ACC112 (cell line): Measurements from ENCODE around the gene SPON2.
A peak's percentile ranks its signal among the peaks of the same experiment; 100 is the strongest.

Experiments
- H2AFZ ChIP-seq: fragments of 200-600 bp; sonication (generic); one replicate; pipeline ENCODE4 v1.6.0; 2017; ENCODE audit warnings: antibody characterized with exemption, low read length; ENCODE audit not compliant: unreplicated experiment
- H3K27ac ChIP-seq: fragments of 200-600 bp; sonication (generic); 2 replicates; pipeline ENCODE4 v1.5.1; 2014; ENCODE audit warnings: low read depth, mild to moderate bottlenecking, antibody characterized with exemption, low read length, moderate library complexity
- H3K27me3 ChIP-seq: fragments of 200-600 bp; sonication (generic); 2 replicates; pipeline ENCODE4 v1.6.1; 2014; ENCODE audit warnings: mild to moderate bottlenecking, antibody characterized with exemption, low read length, moderate library complexity, mixed read lengths; ENCODE audit not compliant: insufficient read depth
- H3K36me3 ChIP-seq: fragments of 200-600 bp; sonication (generic); 2 replicates; pipeline ENCODE4 v1.6.1; 2016; ENCODE audit warnings: mild to moderate bottlenecking, antibody characterized with exemption, low read length, moderate library complexity, mixed read lengths; ENCODE audit not compliant: insufficient read depth
- H3K4me1 ChIP-seq: fragments of 200-600 bp; sonication (generic); one replicate; pipeline ENCODE4 v1.6.1; 2016; ENCODE audit warnings: low read length, mixed read lengths; ENCODE audit not compliant: insufficient read depth, unreplicated experiment, control insufficient read depth
- H3K4me3 ChIP-seq: fragments of 200-600 bp; sonication (generic); 2 replicates; pipeline ENCODE4 v1.5.1; 2014; ENCODE audit warnings: mild to moderate bottlenecking, low read depth, low read length
- H3K79me2 ChIP-seq: fragments of 200-600 bp; sonication (generic); one replicate; pipeline ENCODE4 v1.6.0; 2016; ENCODE audit warnings: low read length; ENCODE audit not compliant: control insufficient read depth, unreplicated experiment, insufficient read depth

SPON2 gene

DNA sequence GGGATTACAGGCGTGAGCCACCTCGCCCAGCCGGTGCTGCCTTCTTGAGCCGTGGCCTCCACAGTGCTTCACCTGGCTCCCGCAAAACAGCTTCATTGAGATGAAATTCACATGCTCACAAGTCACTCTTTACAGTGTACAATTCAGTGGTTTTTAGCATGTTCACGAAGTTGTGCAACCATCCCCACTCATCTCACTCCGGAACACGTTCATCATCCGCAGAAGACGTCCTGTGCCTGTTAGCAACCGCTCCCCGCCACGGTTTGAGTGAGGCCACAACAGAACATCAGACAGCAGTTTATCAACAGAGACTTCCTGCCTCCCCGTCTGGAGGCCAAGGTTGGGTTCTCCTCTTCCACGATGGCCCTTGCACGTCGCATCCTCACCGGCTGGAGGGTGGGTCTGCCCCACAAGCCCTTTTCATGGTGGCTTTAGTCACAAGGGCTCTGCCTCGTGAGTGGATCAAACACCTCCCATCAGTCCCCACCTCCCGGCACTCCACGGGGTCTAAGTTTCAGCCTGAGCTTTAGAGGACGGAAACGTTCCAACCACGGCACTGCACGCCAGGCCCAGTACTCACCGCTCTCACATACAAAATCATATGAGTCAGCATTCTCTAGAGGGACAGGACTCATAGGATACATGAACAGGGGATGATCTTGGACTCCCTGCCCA is 29.6 kb upstream of the SPON2 start:
- Histone ChIP-seq H2AFZ (no peak overlapping the region), H3K27ac (no peak overlapping the region), H3K4me1 (peaks cover 8% of the 10 kb centered on the region), H3K4me3 (no peak overlapping the region), H3K36me3 (no peaks in the 10 kb centered on the region), H3K27me3 (no peaks in the 10 kb centered on the region), H3K79me2 (no peaks in the 10 kb centered on the region)

DNA sequence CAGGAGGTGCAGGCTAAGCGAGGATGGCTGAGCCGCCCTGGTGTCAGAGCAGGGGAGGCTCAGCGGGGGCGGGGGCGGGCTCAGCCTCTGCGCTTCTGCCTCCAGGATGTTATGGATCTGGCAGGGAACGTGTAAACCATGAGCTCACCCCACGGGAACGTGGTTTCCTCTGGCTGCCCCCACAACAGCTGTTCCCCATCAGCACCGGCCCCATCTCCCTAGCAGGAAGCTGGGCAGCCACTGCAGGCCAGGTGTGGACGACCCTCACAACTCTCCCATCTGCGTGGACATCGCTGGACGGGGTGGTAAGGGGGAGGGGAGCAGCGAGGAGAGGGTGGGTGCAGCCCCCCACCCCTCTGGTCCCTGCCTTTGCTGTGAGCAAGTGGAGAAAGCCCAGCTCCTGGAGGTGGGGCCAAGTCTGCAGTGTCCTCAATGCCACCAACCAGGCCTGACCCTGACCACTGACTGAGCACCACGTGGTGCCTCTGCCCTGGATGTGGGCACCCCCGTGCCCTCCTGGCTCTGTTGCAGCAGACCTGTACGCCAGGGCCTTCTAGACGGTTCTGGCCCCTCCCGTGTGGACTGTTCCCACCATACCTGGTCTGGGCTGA is 28.1 kb upstream of the SPON2 start:
- Histone ChIP-seq H3K4me3 (no peak overlapping the region), H3K79me2 (no peaks in the 10 kb centered on the region), H2AFZ (no peak overlapping the region), H3K4me1 (peaks cover 8% of the 10 kb centered on the region), H3K36me3 (no peaks in the 10 kb centered on the region), H3K27ac (no peak overlapping the region), H3K27me3 (no peaks in the 10 kb centered on the region)

DNA sequence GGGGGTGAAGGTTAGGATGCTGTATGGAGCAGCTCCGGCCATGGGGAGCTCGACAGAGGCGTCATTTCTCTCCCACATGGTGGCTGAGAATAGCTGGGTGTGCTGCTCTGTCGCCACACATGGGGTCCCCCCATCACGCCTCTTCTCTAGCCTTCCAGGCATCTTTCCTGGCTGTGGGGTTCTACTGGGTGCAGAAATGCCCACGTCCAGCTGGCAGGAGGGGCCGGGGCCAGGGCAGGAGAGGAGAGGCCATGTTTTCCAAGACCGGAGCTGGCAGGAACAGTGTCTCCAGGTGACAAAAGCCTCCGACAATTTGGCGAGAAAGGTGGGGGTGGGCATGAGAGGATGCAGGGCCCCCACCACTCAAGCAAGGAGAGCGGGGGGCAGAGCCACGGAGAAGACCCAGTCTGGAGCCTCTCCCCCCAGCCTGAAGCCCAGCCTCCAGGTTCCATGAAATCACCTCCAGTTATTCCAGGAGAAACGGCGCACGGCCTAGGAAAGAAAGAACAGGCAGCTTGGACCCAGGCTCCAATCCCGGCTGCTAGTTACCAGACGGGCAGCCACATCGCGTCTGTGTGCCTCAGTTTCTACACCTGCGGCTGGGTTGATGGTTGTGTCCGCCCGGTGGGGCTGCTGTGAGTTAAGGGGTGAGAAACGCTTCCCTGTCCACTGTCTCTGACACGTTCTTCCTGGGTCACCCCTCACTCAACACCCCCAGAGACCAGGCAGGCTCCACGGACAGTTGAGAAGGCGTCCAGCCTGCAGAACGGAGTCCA is 27.4 kb upstream of the SPON2 start:
- no peak overlapping the region for H3K4me3 ChIP-seq
- H3K4me1 ChIP-seq, result peaks cover 8% of the 10 kb centered on the region
- no peaks in the 10 kb centered on the region for H3K79me2 ChIP-seq
- H2AFZ ChIP-seq, result no peak overlapping the region
- H3K27me3 ChIP-seq, result no peaks in the 10 kb centered on the region
- no peaks in the 10 kb centered on the region for H3K36me3 ChIP-seq
- H3K27ac ChIP-seq, result no peak overlapping the region

DNA sequence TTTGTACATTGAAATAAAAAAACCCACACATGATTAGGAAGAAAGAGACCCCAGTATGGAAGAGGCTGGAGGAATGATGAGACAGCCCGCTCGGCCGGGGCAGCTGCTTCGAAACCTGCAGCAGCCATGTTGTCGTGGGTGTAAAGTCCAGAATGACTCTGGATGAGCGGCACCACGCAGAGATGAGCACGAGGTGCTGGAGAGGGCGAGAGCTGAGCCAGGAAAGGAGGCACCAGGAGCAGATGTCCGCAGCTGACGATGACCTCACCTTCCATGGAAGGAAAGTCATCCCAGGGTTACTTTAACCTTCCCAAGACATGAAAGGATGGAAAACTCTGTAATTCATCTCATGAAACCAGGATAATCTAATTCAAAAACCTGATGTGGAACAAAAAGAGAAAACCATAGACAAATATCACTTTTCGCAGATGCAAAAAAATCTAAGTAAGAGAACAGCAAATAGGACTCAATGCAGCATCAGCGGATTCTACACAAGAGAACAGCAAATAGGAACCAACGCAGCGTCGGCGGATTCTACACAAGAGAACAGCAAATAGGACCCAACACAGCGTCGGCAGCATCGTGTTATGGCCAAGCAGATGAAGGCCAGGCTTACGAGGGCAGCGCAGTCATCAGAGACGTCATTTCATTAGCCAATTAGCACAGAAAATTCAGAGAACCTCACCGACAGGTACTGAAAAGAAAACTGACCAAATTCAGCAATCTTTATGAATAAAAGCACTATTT is 25.9 kb upstream of the SPON2 start:
- Histone ChIP-seq H3K36me3 (no peaks in the 10 kb centered on the region), H3K4me1 (peaks cover 19% of the 10 kb centered on the region), H3K27ac (no peak overlapping the region), H2AFZ (no peak overlapping the region), H3K79me2 (no peaks in the 10 kb centered on the region), H3K4me3 (no peak overlapping the region), H3K27me3 (no peaks in the 10 kb centered on the region)

DNA sequence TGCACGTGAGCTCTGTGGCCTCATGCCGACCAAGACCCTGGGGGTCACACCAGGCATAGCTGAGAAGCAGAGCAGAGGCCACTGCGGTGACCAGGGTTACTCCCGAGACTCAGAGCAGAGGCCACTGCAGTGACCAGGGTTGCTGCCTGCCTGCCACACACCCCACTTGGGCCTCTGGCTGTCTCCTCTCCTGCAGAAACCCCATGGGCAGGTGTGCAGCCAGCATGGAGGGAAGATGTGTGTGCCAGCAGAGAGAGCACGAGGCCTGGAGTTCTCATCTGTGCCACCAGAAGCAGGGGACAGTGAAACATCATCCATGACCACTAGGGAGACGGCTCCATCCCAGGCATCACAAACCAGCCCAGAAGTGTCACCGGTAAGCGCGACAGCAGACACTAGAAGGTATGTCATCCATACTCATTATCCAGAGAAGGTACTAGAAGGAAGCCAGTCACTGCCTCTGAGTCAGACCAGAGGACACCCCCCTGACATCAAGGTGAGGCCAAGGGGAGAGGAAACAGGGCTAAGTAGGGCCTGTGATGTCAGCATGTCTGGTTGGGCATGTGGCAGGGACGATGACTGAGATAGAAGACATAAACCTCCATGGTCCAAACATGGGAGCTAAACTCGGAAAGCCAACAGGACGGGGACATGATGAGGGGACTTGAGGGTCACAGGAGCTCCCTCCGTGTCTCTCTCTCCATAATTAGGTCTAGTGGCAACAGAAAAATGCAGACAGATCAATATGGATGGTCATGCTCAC is 24.2 kb upstream of the SPON2 start:
- Histone ChIP-seq H3K36me3 (peaks cover under 1% of the 10 kb centered on the region; the same call in 1 of the 2 replicates), H2AFZ (no peak overlapping the region), H3K79me2 (no peaks in the 10 kb centered on the region), H3K4me1 (peaks cover 35% of the 10 kb centered on the region), H3K27ac (no peak overlapping the region), H3K27me3 (no peaks in the 10 kb centered on the region), H3K4me3 (no peak overlapping the region)

DNA sequence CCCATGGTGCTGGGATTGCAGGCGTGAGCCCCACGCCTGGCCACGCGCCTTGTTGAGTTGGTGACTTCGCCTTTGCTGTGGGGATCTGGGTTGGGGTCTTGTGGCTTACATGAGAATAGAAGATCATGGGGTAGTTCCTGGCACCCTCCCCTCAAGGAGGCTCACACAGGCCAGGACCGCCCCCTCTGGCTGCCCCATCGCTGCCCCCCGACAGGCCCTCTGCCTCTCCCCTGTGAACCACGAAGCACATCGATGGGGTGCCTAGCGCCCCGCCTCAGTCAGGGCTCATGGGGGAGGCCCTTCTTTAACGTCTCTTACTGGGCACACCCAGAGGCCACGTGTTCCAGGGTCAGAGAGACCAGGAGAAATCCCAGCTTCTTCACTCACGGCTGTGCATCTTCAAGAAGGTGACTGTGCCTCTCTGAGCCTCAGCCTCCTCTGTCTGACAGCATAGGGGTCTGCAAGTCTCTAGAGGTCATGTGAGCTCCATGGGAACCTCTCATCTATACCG is 23.6 kb upstream of the SPON2 start:
- Histone ChIP-seq H3K27me3 (no peaks in the 10 kb centered on the region), H3K4me1 (peaks cover 36% of the 10 kb centered on the region), H3K27ac (no peak overlapping the region), H2AFZ (no peak overlapping the region), H3K79me2 (no peaks in the 10 kb centered on the region), H3K4me3 (no peak overlapping the region), H3K36me3 (peaks cover 7% of the 10 kb centered on the region; the same call in 1 of the 2 replicates)

DNA sequence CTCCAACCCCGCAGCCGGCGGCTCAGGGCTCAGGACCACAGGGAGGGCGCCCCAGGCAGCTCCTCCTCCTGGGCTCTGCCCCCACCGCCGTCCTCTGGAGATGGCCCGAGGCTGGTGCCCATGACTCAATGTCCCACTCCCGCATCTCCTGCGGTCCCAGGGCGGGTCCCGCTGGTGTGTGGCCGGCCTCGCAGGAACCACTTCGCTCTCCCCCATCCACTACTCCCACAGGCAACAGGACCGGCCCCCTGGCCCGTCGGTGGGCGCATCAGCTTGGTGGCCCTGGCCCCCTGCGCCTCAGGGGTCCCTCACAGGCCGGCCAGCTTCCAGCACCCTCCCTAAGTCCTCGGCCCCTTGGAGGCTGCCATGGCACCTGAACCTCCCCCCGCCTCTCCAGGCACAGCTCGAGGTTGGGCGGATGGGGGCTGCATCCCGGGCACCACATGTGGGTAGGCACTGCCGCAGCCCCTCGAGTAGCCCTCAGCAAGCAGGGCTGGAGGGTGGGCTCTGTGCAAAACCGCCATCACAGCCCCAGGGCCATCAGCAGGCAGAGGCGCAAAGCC is 22.8 kb upstream of the SPON2 start:
- Histone ChIP-seq H3K27me3 (no peaks in the 10 kb centered on the region), H3K4me3 (no peak overlapping the region), H3K79me2 (no peaks in the 10 kb centered on the region), H3K27ac (no peak overlapping the region), H3K36me3 (peaks cover 7% of the 10 kb centered on the region; the same call in 1 of the 2 replicates), H3K4me1 (peaks cover 29% of the 10 kb centered on the region), H2AFZ (no peak overlapping the region)

DNA sequence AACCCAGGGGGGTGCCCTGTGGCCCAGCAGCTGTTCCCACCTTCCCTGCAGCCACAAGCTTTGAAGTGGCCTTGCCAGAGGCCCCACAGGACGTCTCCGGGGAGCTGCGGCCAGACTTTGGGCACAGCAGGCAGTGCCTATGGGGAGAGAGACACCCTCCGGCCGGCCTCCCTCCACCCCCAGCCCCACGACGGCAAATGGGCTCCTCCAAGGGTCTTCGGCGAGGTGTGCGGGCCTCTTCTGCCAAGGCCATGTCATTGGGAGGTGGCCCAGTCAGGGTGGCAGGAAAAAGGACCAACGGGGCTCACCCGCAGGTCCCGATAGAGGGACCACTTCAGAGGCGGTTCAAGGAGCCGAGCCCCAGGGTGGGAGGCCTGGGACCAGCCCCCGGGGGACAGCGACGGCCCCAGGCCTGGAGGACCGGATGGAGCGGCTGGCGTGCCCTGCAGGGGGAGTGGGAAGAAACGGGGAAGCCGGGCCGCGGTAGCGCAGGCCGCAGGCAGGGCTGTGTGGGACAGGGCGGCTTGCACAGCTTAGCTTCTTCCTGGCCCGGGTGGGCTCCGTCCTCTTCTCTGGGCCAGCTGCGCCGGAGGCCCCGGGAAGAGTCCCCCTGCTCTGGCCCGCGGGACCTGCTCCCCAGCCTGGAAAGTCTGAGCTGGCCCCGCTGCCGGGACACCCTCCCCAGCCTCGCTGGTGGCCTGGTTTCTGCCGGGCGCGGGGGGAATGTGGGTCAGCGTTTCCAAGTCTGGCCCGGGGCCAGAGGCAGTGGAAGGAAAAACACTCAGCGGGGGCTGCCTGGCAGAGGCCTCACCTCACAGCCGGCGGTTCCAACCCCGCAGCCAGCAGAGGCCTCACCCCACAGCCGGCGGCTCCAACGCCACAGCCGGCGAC is 21.9 kb upstream of the SPON2 start:
- no peak overlapping the region for H3K27ac ChIP-seq
- H3K27me3 ChIP-seq, result no peaks in the 10 kb centered on the region
- H3K4me3 ChIP-seq, result peak overlapping the region; percentile 31; the same call in 1 of the 2 replicates
- H3K4me1 ChIP-seq, result peaks cover 29% of the 10 kb centered on the region
- no peak overlapping the region for H2AFZ ChIP-seq
- peaks cover 7% of the 10 kb centered on the region; the same call in 1 of the 2 replicates for H3K36me3 ChIP-seq
- no peaks in the 10 kb centered on the region for H3K79me2 ChIP-seq
